Heart left ventricle (tissue), 13 donors: ENCODE measurements around the gene EPHA8.

Experiments
- CTCF ChIP-seq, 12 donors: fragments of 200-600 bp; sonication (generic) in 4 of 12; IDR thresholded peaks; one replicate each; pipeline versions ENCODE4 v1.5.0 to v1.8.0; 2018 to 2022; ENCODE audit warnings: antibody characterized with exemption in 12 of 12, mild to moderate bottlenecking in 5 of 12
- POLR2A ChIP-seq, 2 donors: fragments of 450-650 bp; IDR thresholded peaks; one replicate each; pipeline ENCODE4 v1.6.1; 2017; ENCODE audit warnings: antibody characterized with exemption in 2 of 2, mild to moderate bottlenecking in 2 of 2, moderate library complexity in 2 of 2
- donor health status: ischemic (EF 13 %, LVEDD 7.1; RV severe dilation, severe dysfunction).
- donor health status: DM: no; HTN: yes; CAD: no.
- donor health status: DM: no; HTN: no; CAD: no.
- donor health status: ischemic (EF 25% LVEDD 6.9; RV normal size, moderate dysfunction).
- donor health status: ischemic (EF 25% LVEDD 5.7; RV mildly dilated, moderate dysfunction).
- donor health status: ischemic (EF 35%, LVEDD 5.7; RV mildly dilated, moderate dysfunction).
- donor health status: nonischemic (EF 11% LVEDD 7.7; RV severe dilation, severe dysfunction).
- donor health status: DM: yes; HTN: yes; CAD: no.
- donor health status: PGD.
- donor health status: ischemic (EF 29% LVEDD 5.4; RV normal size, mild dysfunction).
- donor health status: nonischemic (EF 23%, LVEDD 6.1; RV moderate dilation, normal function).

GRCh38 chr1:22637907-22638445 is 74.7 kb downstream of the EPHA8 start:
- no peak for TF ChIP-seq CTCF (IDR thresholded peaks at IDR 0.05)
- no peak for TF ChIP-seq POLR2A (IDR thresholded peaks at IDR 0.05)
